CD4-positive, alpha-beta T cell treated with Interleukin-17A for 4 hours (primary cell): ENCODE results near the gene ACYP1.
A peak's percentile ranks its signal among the peaks of the same experiment; 100 is the strongest.
"Not testable (repeated sequence)": the region's sequence is repeated elsewhere in the genome, so short reads cannot be mapped to it uniquely, and the experiment has no call there.

Experiments
- DNase-seq: peaks from one replicate; pipeline ENCODE4 v3.0.0-alpha.2; 2020; ENCODE audit warnings: mixed read lengths

Gene ACYP1

DNA sequence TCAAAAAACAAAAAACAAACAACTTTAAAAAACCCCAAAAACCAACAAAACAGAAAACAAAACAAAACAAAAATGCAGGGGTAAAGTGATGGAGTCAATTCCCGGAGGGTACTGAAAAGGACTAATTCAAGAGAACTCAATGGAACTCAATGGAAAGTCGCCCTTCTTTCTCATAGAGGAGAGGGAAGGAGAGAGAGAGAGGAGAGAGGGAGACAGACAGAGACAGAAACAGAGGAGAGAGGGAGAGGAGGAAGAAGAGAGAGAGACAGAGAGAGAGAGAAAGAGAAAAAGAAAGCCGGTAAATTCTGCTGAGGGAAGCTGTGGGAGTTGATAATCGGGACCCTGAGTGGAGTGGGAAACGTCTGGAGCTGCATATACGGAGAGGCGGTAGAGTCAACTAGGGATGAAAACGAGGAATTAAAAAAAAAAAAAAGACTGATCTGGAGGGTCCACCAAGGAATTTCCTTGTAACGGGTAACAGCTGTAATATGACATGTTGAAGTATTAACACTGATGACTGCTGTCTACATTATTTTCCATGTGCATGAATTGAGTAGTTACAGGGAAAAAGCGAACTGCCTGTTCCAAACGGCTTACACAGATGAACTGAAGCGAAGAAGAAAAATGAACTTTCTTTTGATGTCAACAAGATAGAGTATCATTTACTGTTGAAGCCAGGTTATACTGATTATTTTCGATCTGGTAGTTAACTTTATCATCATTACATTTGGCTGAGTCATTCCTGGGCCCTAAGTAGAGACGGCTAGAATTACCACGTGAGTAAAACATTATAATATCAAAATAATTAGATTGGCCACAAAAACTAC, 4.7 kb upstream of the ACYP1 start:
- no peak for DNase-seq

DNA sequence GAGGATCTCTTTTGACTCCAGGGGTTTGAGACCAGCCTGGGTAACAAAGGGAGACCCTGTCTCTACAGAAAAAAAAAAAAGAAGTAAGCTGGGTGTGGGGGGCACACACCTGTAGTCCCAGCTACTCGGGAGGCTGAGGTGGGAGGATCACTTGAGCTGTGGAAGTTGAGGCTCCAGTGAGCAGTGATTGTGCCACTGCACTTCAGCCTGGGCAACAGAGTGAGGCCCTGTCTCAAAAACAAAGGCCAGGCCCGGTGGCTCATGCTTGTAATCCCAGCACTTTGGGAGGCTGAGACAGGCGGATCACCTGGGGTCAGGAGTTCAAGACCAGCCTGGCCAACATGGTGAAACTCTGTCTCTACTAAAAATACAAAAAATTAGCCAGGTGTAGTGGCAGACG, 3.9 kb upstream of the ACYP1 start:
- not testable (repeated sequence) for DNase-seq

DNA sequence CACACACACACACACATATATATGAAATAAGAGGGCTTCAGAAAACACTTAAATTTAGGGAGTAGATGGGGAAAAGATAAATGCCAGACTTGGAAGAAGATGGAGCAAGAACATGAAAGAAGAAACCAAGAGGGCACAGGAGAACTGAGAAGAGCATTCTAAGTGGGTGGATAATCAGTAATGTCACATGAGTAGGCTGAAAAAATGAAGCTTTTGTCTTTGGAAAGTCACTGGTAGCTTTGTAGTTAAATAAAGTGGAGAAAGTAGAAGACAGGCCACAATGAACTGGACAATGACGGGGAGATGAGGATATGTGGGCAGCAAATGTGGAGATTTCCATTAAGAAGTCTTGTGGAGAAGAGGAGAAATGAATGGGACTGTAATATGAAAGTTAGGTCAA, 3.4 kb upstream of the ACYP1 start:
- DNase-seq = no peak

DNA sequence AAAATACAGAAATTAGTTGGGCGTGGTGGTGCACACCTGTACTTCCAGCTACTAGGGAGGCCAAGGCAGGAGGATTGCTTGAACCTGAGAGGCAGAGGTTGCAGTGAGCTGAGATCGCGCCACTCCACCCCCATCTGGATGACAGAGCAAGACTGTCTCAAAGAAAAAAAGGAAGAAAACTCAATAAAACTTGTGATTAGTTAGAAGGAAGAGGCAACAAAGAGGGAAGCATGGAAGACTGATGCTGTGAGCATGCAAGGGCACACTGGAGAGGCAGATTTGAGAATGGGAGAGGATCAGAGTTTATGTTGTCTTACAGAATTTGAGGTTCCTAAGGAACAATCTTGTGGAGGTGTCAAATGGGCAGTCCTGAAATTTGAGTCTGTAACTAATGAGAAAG, 2.9 kb upstream of the ACYP1 start:
- DNase-seq = no peak

DNA sequence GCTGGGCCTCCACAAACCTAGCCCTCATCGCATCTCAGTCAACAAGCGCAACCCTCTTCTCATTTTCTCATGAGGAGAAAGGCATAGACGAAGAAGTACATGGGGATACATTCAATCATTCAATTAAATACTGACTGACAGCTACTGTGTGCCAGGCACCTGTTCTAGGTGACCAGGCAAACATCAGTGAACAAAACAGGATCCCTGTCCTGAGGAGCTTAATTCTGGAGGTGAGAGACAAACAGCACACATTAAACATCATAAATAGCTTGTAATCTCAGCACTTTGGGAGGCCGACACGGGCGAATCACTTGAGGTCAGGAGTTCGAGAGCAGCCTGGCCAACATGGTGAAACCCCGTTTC, 362 bp upstream of the ACYP1 start:
- DNase-seq = no peak

DNA sequence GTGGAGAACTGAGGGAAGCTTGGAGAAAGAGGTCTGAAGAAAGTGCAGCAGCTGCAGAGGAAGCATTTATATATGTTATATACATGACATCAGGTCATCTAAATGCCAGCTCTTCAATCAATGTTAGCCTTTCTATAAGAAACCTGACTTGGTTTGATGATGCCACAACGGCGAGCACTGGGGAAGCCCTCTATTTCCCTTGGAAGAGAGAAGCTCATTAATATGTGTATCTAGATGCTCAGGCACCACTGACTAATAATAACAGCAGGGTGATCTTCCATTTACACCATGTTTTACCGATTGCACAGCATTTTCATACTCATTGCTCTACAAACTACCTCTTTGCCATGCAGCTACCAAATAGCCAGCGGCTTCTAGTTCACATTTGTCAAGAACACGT, 811 bp downstream of the ACYP1 start:
- DNase-seq = no peak

DNA sequence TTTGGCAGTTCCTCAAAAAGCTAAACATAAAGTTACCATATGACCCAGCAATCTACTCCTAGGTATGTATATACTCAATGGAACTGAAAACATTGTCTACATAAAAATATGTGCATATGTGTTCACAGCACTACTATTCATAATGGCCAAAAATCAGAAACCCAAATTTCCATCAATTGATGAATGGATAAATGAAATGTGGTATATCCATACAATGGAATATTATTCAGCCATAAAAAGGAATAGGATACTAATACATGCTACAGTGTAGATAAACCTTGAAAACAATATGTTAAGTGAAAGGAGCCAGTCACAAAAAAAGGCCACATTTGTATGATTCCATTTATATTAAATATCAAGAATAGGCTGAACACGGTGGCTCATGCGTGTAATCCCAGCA, 3.4 kb downstream of the ACYP1 start:
- DNase-seq = no peak

DNA sequence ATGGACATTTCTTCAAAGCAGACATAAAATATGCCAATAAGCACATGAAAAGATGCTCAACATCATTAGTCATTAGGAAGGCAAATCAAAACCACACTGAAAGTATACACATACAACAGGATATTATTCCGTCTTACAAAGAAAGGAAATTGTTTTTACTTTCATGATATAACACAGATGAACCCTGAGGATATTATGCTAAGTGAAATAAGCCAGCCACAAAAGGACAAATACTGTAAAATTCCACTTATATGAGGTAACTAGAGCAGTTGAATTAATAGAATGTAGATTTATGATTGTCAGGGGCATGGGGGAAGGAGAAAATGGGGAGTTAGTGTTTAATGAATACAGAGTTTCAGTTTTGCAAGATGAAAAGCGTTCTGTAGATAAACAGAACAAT, 4.2 kb downstream of the ACYP1 start:
- DNase-seq = no peak

DNA sequence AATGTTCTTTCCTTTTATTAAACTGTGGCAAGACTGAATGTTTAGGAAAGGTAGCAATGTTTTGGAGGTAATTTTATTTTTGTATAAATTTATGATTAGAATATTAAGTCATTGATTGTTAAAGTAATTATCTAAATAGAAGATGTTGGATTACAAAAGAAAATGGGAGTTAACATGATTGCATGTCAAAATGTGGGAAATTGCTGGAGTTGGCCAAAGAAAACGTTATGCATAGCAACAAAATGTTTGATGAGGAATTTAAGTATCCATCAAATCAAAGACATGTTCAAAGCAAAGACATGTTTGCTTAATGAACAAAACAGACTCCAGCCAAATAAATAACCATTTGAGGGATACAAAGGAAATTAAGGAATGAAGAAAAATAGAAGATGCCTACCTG, 9.4 kb downstream of the ACYP1 start:
- no peak for DNase-seq

DNA sequence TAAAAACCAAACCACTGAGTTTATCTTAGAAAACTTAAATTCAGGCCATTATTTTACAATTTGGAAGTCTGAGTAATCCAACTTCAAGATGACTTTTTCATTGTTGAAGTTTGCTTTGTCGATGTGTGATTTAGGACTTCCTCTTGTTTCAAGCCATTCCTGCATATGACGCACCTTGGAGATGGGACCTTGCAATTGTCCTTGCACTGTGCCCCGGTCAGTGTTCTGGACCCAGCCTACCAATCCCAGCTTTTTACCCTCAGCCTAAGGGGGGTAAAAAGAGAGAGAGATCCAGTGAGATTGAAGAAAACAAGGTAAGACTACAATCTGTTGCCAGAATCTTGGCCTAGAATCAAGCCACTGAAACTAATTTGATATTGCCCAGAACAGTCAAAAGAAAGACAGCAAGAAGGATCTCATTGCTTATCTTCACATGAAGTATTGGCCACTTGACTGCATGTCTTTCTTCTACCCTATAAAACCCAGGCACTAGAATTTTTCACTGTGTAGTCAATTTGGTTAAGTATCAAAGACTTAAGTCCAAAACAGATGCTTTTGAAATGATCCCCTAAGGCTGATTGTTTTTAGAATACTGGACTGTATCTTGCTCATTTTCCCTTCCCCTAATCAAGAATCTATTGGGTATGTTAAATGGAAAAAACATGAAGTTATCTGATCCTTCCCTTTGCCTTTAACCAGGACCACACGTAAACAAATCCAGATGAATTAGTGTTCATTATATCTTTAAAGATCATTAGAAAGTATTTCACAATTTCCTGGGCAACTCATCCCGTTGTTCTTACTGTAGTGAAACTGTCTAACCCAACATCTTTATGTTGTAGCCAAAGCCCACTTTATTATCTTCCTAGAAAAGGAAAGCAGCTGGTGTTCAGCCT, 10.2 kb downstream of the ACYP1 start:
- DNase-seq = no peak

DNA sequence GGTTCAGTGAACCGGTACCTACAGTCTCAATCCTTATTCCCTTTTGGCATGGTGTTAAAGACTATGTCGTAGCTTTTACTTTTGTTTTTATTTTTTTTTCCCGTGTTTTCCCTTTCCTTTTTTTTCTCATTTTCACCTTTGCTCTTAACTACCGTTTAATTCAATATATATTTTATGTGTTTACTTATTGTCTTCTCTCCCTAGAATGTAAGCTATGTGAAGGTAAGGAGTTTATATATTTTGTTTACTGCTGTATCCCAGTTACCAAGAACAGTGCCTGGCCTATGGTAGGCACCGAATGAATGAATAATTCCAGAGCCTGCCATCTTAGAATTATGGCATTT, 12.3 kb downstream of the ACYP1 start:
- no peak for DNase-seq

DNA sequence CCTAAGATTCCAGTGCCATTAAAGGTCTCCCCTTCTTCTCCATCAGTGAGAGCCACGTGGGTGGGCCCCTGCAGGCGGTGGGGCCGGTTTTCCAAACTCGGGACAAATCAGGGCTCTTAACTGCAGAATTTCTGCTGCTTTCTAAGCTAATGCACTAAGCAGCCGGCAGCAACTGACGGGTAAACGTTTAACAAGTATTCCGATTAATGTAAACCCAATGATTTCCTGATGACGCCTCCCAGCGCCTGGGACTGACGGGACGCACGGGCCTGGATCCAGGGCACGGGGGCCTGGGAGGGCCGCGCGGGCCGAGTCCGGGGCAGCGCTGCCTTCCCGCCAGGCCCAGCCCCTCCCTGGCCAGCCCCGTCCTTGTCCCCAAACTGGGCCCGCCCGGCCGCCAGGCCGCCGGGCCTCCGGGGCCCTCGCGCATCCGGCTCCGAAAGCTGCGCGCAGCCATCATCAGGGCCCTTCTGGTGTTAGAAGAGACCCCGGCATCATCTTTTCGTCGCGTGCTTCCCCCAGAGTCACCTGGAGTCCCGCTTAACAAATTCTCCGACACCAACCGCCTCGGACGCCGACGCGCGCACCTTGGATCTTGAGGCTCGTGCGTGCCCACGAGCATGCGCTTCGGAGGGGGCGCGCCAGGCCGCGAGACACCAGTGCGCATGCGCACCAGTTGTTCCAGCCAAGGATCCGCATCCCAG, 12.8 kb downstream of the ACYP1 start, which contains the start of gene MLH3:
MLH3 (minus strand) TSS at position 616 of the 704 bp plus-strand sequence. CDS start 1,812 bp downstream, outside the sequence.
- peak; percentile 88 for DNase-seq

DNA sequence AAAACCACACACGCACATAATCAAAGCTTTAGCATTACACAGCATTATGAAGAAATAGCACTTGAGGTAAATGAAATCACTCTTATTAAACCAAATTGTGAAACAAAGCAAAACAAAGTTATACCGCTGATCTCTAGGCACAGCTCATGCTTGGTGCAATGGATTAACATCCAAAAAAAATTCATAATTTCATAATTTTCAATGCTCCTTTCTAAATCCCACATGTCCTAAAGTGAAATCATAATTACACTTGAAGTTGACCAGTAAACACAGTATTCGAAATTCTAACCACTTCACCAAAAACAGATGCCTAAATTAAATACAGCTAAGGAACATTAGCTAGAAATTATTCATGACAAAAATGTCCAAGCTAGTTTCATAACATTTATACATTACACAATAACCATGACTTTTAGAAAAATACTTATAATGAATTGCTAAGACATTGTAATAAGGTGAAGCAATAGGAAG, 14.1 kb downstream of the ACYP1 start:
- no peak for DNase-seq

DNA sequence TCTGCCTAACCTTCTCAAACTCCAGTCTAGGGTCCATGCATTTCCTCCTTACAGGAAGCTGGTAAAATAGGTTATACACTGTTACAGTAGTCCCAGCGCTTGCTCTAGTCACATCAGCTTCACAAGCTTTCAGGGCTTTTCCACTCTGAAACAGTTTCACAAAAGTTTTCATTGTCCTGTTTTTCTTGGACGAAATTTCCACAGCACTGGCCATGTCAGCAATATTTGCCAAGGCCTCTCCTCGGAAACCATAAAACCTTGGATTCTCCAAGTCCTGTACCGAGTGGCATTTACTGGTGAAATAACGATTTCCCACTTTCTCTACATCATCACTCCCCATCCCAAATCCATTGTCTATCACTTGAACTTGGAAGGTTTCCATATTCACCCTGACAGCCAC, 14.7 kb downstream of the ACYP1 start:
- no peak for DNase-seq

DNA sequence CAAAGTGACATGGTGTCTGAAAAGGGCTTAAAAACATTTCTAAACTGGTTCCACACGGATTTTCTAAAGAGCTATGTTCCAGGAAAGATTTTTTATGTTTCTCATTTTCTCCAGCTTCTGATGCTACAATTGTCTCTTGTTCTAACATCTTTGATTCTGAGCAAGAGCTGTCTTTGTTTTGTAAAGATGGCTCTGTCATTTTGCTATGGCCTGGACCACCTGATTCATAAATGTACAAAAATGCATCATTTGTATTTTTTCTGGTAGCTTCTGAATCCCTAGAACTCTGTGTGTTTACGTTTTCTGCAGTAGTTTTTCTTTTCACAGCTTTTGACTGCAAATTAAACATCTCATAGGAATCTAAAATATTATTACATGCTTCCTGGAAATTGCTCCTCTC, 15.7 kb downstream of the ACYP1 start:
- DNase-seq = no peak

DNA sequence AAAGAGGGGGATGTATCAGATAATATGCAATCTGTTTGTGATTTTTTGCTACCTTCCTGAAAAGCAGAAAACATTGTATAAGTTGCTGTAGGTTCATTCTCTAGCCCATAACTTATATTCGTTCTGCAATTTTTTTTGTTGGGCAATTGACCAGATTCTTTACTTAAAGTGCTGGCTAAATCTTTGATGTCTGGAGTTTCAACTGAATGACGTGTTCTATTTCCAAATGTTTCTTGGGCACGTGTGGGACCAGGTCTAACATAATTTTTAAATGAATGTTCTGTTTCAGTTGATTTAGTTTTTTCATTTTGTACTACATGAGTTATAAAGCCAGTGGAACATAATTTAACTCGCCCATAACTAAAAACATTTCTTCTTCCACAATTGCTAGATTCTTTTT, 16.3 kb downstream of the ACYP1 start:
- no peak for DNase-seq

DNA sequence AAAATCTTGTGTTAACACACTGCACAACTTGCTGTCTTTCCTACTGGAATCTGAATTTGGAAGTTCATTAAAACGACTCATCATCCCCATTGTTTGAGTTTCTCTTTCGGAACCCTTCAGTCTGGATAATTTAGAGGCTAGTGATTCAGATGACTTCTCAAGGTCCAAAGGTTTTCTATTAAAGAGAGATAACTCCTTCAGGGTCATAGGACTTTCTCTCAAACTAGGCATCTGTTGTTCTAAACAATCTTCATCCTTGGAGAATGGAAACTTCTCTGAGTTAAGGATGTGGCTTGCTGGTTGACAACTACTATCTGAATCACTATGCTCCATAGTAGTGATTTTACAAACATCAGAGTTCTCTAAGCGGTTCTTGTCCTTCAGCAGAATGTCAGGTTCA, 16.9 kb downstream of the ACYP1 start:
- no peak for DNase-seq

DNA sequence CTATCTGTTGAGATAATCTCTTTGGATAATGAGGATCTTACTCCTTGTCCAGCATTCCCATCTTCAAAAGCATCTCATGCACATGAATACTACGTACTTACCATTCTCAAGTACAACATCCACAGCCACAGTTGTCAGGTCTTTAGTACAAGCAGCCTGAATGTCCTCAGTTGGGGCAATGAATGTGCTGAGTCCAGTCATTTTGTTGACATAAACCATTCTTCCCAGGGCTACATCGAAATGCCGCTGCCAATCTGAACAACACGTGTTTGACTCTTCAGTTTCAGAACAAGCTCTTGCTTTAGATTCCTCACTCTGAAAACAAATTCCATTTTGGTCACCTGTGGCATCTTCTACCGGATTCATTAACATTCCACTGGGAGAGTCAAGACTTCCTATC, 17.5 kb downstream of the ACYP1 start:
- no peak for DNase-seq

DNA sequence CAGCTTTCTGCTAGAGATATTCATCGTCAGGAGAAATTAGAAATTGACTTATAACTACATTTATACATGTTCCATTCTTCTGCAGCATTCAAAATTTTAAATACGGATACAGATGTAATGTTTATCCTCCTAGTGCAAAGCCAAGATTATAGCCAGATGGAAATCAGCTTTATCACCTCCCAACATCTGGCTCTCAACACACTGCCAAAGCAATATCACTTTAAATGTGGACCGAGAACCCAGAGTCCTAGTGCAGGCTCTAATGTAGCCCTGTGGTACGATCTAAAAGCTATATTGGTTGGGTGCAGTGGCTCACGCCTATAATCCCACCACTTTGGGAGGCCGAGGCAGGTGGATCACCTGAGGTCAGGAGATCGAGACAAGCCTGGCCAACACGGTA, 19.1 kb downstream of the ACYP1 start:
- no peak for DNase-seq

DNA sequence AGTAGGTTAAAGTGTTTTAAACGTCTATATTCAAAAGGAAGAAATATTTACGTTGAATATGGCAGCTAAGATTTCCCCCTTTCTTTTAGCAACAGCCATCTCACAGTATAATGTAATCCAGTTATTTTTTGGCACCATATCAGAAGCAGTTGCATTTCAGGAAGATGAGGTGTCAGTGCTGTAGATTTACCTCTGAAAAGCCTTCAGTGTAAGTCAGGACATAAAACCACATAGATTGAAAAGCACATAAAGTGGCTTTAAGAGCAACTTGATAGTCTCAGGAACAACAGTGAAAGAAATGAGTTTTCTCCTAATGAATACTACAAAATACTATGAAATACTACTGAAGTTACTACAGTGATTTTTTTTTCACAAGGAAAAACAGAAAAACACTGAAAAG, 19.5 kb downstream of the ACYP1 start:
- no peak for DNase-seq

DNA sequence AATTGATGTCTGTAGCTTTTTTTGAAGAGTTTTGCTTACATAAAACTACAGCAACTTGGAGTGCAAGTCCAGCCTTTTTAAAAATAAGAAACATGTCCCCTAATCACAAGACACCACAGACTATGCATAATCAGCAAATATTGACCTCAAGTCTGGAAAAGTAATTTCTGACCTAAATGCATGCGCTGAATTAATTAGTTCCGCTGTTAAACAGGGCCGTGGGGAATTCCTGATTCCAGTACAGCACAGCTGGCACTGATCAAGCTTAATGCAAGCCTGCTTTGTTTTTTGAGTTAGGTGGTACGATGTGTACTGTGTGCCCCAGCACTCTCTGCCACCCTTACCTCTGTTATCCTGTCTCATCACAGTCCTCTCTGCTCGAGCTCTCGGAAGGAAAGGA, 21.8 kb downstream of the ACYP1 start:
- DNase-seq = no peak

DNA sequence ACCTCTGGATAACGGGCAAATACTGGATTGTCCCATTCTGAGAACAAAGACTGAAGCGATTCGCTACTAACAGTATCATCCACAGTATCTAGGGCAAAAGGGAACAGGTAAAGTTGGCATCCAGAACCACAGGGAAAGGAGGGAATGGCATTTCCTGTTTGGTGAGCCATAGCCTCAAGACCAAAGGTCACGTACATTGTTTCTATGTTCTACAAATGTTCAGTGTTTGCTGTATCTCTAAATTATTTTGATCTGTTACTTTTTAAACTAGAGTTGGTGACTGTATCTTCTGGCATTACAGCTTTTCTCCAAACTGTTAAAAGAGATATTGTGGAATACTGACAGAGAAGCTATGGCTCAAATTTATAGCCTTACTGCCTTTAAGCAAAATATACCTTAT, 22.2 kb downstream of the ACYP1 start:
- DNase-seq = no peak

DNA sequence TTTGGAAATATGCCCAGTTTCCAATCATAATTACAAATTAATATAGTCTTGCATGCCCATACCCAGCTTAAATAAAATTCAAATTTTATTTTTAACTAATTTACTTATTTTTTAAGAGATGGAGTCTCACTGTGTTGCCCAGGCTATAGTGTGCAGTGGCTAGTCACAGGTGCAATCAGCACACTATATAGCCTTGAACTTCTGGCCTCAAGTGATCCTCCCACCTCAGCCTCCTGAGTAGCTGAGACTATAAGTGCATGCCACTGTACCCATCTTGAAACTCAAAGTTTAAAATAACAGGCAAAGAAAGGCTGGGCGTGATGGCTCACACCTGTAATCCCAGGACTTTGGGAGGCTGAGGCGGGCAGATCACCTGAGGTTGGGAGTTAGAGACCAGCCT, 22.9 kb downstream of the ACYP1 start:
- DNase-seq = no peak

DNA sequence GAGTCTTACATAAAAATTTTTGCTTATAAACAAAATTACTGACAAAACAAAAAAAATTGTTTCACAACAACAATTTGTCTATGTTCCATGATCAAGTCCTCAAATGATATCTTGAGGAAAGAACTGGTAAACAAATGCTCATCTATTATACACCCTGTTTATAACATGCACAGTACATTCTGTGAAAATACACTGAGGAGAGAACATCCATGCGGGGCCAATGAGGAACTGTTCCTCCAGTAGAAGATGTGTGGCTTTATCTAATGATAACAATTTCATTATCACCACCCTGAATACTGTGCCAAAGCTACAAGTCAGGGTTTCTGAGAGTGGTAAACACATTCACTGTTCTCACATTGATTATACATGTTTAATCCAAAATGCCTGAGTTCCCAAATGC, 23.3 kb downstream of the ACYP1 start:
- DNase-seq = no peak
